GM21447 (cell line): ENCODE data around the gene MAD2L1.

ENCODE experiments used
- ATAC-seq: cut with Tn5 transposase; IDR thresholded peaks from one replicate; pipeline ENCODE4 v1.9.1; 2021; ENCODE audit not compliant: unreplicated experiment

The MAD2L1 gene

GRCh38 chr4:120062663-120063195 is 3.9 kb downstream of the MAD2L1 start:
- no peak for ATAC-seq

- ATAC-seq, result no peak
Observed at GRCh38 chr4:120059036-120059435, 7.6 kb downstream of the MAD2L1 start.

- ATAC-seq, result no peak
Observed at GRCh38 chr4:120057416-120057815, 9.2 kb downstream of the MAD2L1 start.

- no peak for ATAC-seq
Observed at GRCh38 chr4:120056246-120056645, 10.4 kb downstream of the MAD2L1 start.

- ATAC-seq, result no peak
Observed at GRCh38 chr4:120055795-120056194, 10.9 kb downstream of the MAD2L1 start.

GRCh38 chr4:120055162-120055561 is 11.5 kb downstream of the MAD2L1 start:
- ATAC-seq, result no peak

GRCh38 chr4:120053911-120054310 is 12.7 kb downstream of the MAD2L1 start:
- ATAC-seq, result peak; percentile 45

- ATAC-seq, result no peak
Observed at GRCh38 chr4:120052856-120053255, 13.8 kb downstream of the MAD2L1 start.

GRCh38 chr4:120051253-120051652 is 15.4 kb downstream of the MAD2L1 start:
- no peak for ATAC-seq

GRCh38 chr4:120049732-120050494 is 16.7 kb downstream of the MAD2L1 start:
- ATAC-seq, result peak; percentile 93

GRCh38 chr4:120043828-120044227 is 22.8 kb downstream of the MAD2L1 start:
- ATAC-seq, result no peak

GRCh38 chr4:120037411-120037810 is 29.2 kb downstream of the MAD2L1 start:
- no peak for ATAC-seq

GRCh38 chr4:120034913-120035312 is 31.7 kb downstream of the MAD2L1 start:
- ATAC-seq, result no peak

- no peak for ATAC-seq
Observed at GRCh38 chr4:120026853-120027252, 39.8 kb downstream of the MAD2L1 start.

GRCh38 chr4:120025516-120025915 is 41.1 kb downstream of the MAD2L1 start:
- no peak for ATAC-seq

- ATAC-seq, result no peak
Observed at GRCh38 chr4:120018786-120019185, 47.9 kb downstream of the MAD2L1 start.

GRCh38 chr4:120017939-120018692 is 48.5 kb downstream of the MAD2L1 start:
- ATAC-seq, result no peak

- ATAC-seq, result no peak
Observed at GRCh38 chr4:120011725-120012124, 54.9 kb downstream of the MAD2L1 start.

GRCh38 chr4:120010646-120011045 is 56.0 kb downstream of the MAD2L1 start:
- no peak for ATAC-seq

- no peak for ATAC-seq
Observed at GRCh38 chr4:120009731-120010130, 56.9 kb downstream of the MAD2L1 start.

GRCh38 chr4:120008957-120009356 is 57.7 kb downstream of the MAD2L1 start:
- no peak for ATAC-seq

GRCh38 chr4:120007896-120008436 is 58.7 kb downstream of the MAD2L1 start:
- no peak for ATAC-seq
